HCT116 (cell line): ENCODE measurements around the gene LRRC70. TPM values are rescaled to one million over a fixed set of nuclear protein-coding genes. Genes with fewer than 3 reads are reported as not detected.

Experiments used
- ATAC-seq: fragments of 200-7000 bp; cut with Tn5 transposase; 2 replicates; pipeline ENCODE4 v1.9.1; 2020; ENCODE audit warnings: mild to moderate bottlenecking, moderate library complexity
- BruUV-seq: library from RNA; stranded (reverse); fragments of 400-500 nt; replicated peaks from 2 replicates; lab custom pipeline; 2021; lab: Mats Ljungman, UMichigan
- CTCF ChIA-PET: fragments of 300-600 bp; sonication (Branson Sonifier 250); formaldehyde crosslinking; loops from one replicate; lab custom pipeline; 2021; ENCODE audit warnings: antibody characterized with exemption; lab: Charles Lee
- POLR2A ChIA-PET: fragments of 300-600, 350-600 bp; sonication (Branson Sonifier 250); formaldehyde crosslinking; loops from one replicate; lab custom pipeline; 2021; ENCODE audit warnings: antibody characterized with exemption; lab: Charles Lee
- RAD21 ChIA-PET, 2 experiments: fragments of 300-600 bp; sonication (Branson Sonifier 250); formaldehyde crosslinking; loops; one replicate each; lab custom pipeline; 2023; ENCODE audit warnings: low total read pairs in 2 of 2; ENCODE audit not compliant: uncharacterized antibody in 2 of 2, unreplicated experiment in 2 of 2, low non-redundant PET in 1 of 2; lab: Charles Lee
- DNase-seq: peaks from one replicate; pipeline ENCODE4 v3.0.0-alpha.2; 2010; ENCODE audit warnings: low read depth, low spot score
- H2AFZ ChIP-seq: fragments of 200-600 bp; shearing (Covaris generic), sonication (generic); 2 replicates; pipeline ENCODE4 v1.6.1; 2017; ENCODE audit warnings: low read depth, mixed run types, mixed read lengths, antibody characterized with exemption, low read length; ENCODE audit not compliant: poor library complexity, severe bottlenecking
- H3K27ac ChIP-seq: 2 replicates; pipeline ENCODE4 v1.5.1; 2012; ENCODE audit warnings: low read depth, low read length
- H3K27me3 ChIP-seq: fragments of 200-600 bp; sonication (generic); 2 replicates; pipeline ENCODE4 v1.6.1; 2016; ENCODE audit warnings: mixed run types, low read length, mixed read lengths; ENCODE audit not compliant: insufficient read depth
- H3K36me3 ChIP-seq, 2 experiments: fragments of 200-500 bp in 1 of 2; fragments of 200-600 bp in 1 of 2; sonication (Bioruptor generic) in 1 of 2; sonication (generic) in 1 of 2; 2 replicates each; pipeline versions ENCODE4 v1.5.1 to v1.6.1; 2014 to 2016; ENCODE audit warnings: low read length in 2 of 2, inconsistent platforms in 1 of 2, mixed read lengths in 1 of 2, mixed run types in 1 of 2; ENCODE audit not compliant: insufficient read depth in 2 of 2, control insufficient read depth in 1 of 2
- H3K4me1 ChIP-seq, 2 experiments: fragments of 200-600 bp in 1 of 2; sonication (generic) in 1 of 2; 2 replicates each; pipeline versions ENCODE4 v1.5.1 to v1.6.1; 2012 to 2017; ENCODE audit warnings: low read length in 2 of 2, inconsistent platforms in 1 of 2, mild to moderate bottlenecking in 1 of 2, mixed read lengths in 1 of 2, mixed run types in 1 of 2, moderate library complexity in 1 of 2; ENCODE audit not compliant: insufficient read depth in 2 of 2, control insufficient read depth in 1 of 2
- H3K4me2 ChIP-seq: fragments of 200-600 bp; sonication (generic); 2 replicates; pipeline ENCODE4 v1.6.1; 2017; ENCODE audit warnings: mixed run types, low read length, mixed read lengths
- H3K4me3 ChIP-seq, 2 experiments: fragments of 200-600 bp in 1 of 2; sonication (generic) in 1 of 2; replicated peaks in 1 of 2; 2 replicates each; pipeline ENCODE4 v1.5.1; 2011 to 2016; ENCODE audit warnings: low read length in 2 of 2, control low read depth in 1 of 2, low read depth in 1 of 2, mild to moderate bottlenecking in 1 of 2, mixed read lengths in 1 of 2, mixed run types in 1 of 2
- H3K79me2 ChIP-seq: fragments of 200-600 bp; sonication (generic); 2 replicates; pipeline ENCODE4 v1.6.1; 2017; ENCODE audit warnings: mild to moderate bottlenecking, mixed run types, low read length, moderate library complexity, mixed read lengths; ENCODE audit not compliant: insufficient read depth
- H3K9ac ChIP-seq: fragments of 200-600 bp; sonication (generic); 2 replicates; pipeline ENCODE4 v1.6.1; 2016; ENCODE audit warnings: low read length, mixed read lengths
- H3K9me2 ChIP-seq: fragments of 200-600 bp; sonication (generic), shearing (Covaris generic); 2 replicates; pipeline ENCODE4 v1.6.1; 2017; ENCODE audit warnings: mixed run types, mild to moderate bottlenecking, moderate library complexity; ENCODE audit not compliant: insufficient read depth
- H3K9me3 ChIP-seq, 2 experiments: fragments of 200-500 bp in 1 of 2; fragments of 200-600 bp in 1 of 2; sonication (Bioruptor generic) in 1 of 2; sonication (generic) in 1 of 2; 2 replicates each; pipeline ENCODE4 v1.6.1; 2014 to 2017; ENCODE audit warnings: low read length in 2 of 2, mixed read lengths in 2 of 2, inconsistent platforms in 1 of 2, low read depth in 1 of 2, mild to moderate bottlenecking in 1 of 2, mixed run types in 1 of 2, moderate library complexity in 1 of 2; ENCODE audit not compliant: control insufficient read depth in 1 of 2, insufficient read depth in 1 of 2
- H4K20me1 ChIP-seq: fragments of 200-600 bp; sonication (generic), shearing (Covaris generic); 2 replicates; pipeline ENCODE4 v1.6.1; 2017; ENCODE audit warnings: mixed run types, mild to moderate bottlenecking, moderate library complexity; ENCODE audit not compliant: insufficient read depth
- CBX3 ChIP-seq: IDR thresholded peaks from 2 replicates; pipeline ENCODE4 v1.6.1; 2012; ENCODE audit warnings: low read depth
- CEBPB ChIP-seq: IDR thresholded peaks from 2 replicates; pipeline ENCODE4 v1.6.1; 2012; ENCODE audit warnings: low read depth
- EGR1 ChIP-seq: IDR thresholded peaks from 2 replicates; pipeline ENCODE4 v1.6.1; 2012; ENCODE audit warnings: low read depth
- FOSL1 ChIP-seq: IDR thresholded peaks from 2 replicates; pipeline ENCODE4 v1.6.1; 2012; ENCODE audit warnings: low read depth
- JUND ChIP-seq: IDR thresholded peaks from 2 replicates; pipeline ENCODE4 v1.6.1; 2012
- POLR2A ChIP-seq: IDR thresholded peaks from 2 replicates; pipeline ENCODE4 v1.7.0; 2011; ENCODE audit warnings: borderline replicate concordance; ENCODE audit not compliant: insufficient read depth, insufficient read length; ENCODE audit errors: extremely low read depth
- POLR2AphosphoS5 ChIP-seq: IDR thresholded peaks from 2 replicates; pipeline ENCODE4 v1.6.1; 2011; ENCODE audit warnings: mild to moderate bottlenecking, low read depth, low read length, moderate library complexity
- RAD21 ChIP-seq: IDR thresholded peaks from 2 replicates; pipeline ENCODE4 v1.6.1; 2012; ENCODE audit warnings: low read depth, mild to moderate bottlenecking
- SIN3A ChIP-seq: IDR thresholded peaks from 2 replicates; pipeline ENCODE4 v1.6.1; 2012; ENCODE audit warnings: low read depth
- SP1 ChIP-seq: IDR thresholded peaks from 2 replicates; pipeline ENCODE4 v1.6.1; 2012; ENCODE audit warnings: low read depth
- SRF ChIP-seq: IDR thresholded peaks from 2 replicates; pipeline ENCODE4 v1.6.1; 2012; ENCODE audit warnings: low read depth
- YY1 ChIP-seq: IDR thresholded peaks from 2 replicates; pipeline ENCODE4 v1.6.1; 2011; ENCODE audit warnings: low read length, low read depth, moderate library complexity, mild to moderate bottlenecking; ENCODE audit not compliant: insufficient replicate concordance; ENCODE audit errors: extremely low read depth
- ZFX ChIP-seq: fragments of 450-650 bp; IDR thresholded peaks from 2 replicates; pipeline ENCODE4 v1.6.1; 2017
- ZNF274 ChIP-seq: fragments of 200-500 bp; sonication (Bioruptor generic); IDR thresholded peaks from 2 replicates; pipeline ENCODE4 v1.6.1; 2014; ENCODE audit warnings: mild to moderate bottlenecking, low read depth, low read length, inconsistent platforms
- intact Hi-C: fragments of 100-400 bp; cut with micrococcal nuclease; formaldehyde crosslinking; loops from 2 replicates; pipeline ENCODE4 v1.10.0; 2022
- total RNA-seq: library from RNA; stranded (reverse); gene quantifications from one replicate; pipeline ENCODE4 v1.2.1, GENCODE V29; 2021; ENCODE audit not compliant: unreplicated experiment
- TF ChIP-seq, protein P1 (sequence below), 3 experiments: fragments of 200-600 bp in 1 of 3; sonication (generic) in 1 of 3; IDR thresholded peaks in 2 of 3; conservative IDR thresholded peaks in 1 of 3; 2 replicates each; pipeline ENCODE4 v1.5.1; 2012 to 2017; ENCODE audit warnings: low read depth in 2 of 3, low read length in 2 of 3, antibody characterized with exemption in 1 of 3, borderline replicate concordance in 1 of 3, control low read depth in 1 of 3, mild to moderate bottlenecking in 1 of 3, mixed read lengths in 1 of 3, mixed run types in 1 of 3, moderate library complexity in 1 of 3; ENCODE audit not compliant: insufficient read depth in 1 of 3
- TF ChIP-seq, protein P2 (sequence below): IDR thresholded peaks from 2 replicates; pipeline ENCODE4 v1.6.1; 2011; ENCODE audit warnings: mild to moderate bottlenecking, low read length, moderate library complexity; ENCODE audit not compliant: insufficient replicate concordance; ENCODE audit errors: extremely low read depth
- TF ChIP-seq, protein P3 (sequence below): IDR thresholded peaks from 2 replicates; pipeline ENCODE4 v1.6.1; 2012

LRRC70 gene
- total RNA-seq, 1 experiment from 2014 or later = 0.37 TPM

DNA sequence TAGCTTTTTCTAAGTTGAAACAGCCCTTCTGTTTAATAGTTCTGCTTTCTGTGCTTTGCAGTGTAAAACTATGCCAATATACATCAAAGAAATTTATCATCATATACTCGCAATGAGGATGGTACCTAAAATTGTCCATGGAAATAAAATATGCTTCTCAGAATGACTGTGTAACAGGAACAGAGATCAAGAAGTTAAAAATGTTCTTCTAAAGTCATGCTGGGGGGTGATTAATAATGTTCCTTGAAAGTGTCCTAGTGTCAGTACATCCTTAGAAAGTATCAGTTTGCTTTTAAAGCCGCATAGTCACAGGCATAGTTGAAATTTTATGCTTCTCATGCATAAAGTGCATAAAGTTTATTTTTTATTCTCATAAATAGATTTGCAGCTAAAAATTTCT is 4.0 kb upstream of the LRRC70 start:
- Histone ChIP-seq H3K27ac (no peak overlapping the region), H3K4me2 (no peak overlapping the region), H3K4me3 (no peak overlapping the region), H3K9ac (no peak overlapping the region), H3K9me2 (no peaks in the 10 kb centered on the region), H3K9me3 (no peaks in the 10 kb centered on the region), H3K36me3 (no peaks in the 10 kb centered on the region), H3K27me3 (no peaks in the 10 kb centered on the region), H3K4me1 (no peaks in the 10 kb centered on the region), H3K79me2 (0 out of 2 replicates have a peak, but pooled peaks cover 5% of the 10 kb centered on the region), H4K20me1 (no peaks in the 10 kb centered on the region), H2AFZ (no peak overlapping the region)
- BruUV-seq = no TSS peak
- RAD21 ChIA-PET = no interaction called here
- intact Hi-C loops = no loop called here
- ATAC-seq = no peak
- CTCF ChIA-PET = no interaction called here
- POLR2A ChIA-PET = no interaction called here
- no peak for TF ChIP-seq POLR2A
- no peak for DNase-seq

DNA sequence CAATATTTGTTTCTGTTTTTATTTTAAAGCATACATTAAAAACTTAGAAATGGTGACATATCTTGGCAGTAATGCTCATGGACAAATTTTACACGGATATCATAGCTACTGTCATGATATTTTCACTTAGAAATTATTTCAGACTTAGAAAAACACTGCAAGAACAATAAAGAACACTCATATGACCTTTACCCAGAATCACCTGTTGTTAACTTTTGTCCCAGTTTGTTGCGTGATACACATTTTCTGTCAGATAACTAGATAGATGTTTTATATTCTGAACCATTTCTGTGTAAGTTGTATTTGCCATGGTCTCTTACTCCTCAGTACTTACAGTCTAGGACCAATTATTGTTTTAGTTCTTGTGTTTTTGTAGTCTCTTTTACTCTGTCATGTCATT is 3.6 kb upstream of the LRRC70 start:
- Histone ChIP-seq H4K20me1 (no peaks in the 10 kb centered on the region), H3K4me1 (no peaks in the 10 kb centered on the region), H3K27me3 (no peaks in the 10 kb centered on the region), H3K36me3 (no peaks in the 10 kb centered on the region), H3K4me2 (no peak overlapping the region), H3K27ac (no peak overlapping the region), H2AFZ (no peak overlapping the region), H3K79me2 (0 out of 2 replicates have a peak, but pooled peaks cover 5% of the 10 kb centered on the region), H3K9me2 (no peaks in the 10 kb centered on the region), H3K9ac (no peak overlapping the region), H3K4me3 (no peak overlapping the region), H3K9me3 (no peaks in the 10 kb centered on the region)
- ChIA-PET CTCF (no interaction called here), POLR2A (no interaction called here), RAD21 (no interaction called here)
- BruUV-seq = no TSS peak
- no peak for ATAC-seq
- DNase-seq = no peak
- intact Hi-C loops = no loop called here
- TF ChIP-seq CBX3 = no peak
- TF ChIP-seq POLR2A = no peak
- TF ChIP-seq SRF = no peak
- no peak for TF ChIP-seq FOSL1
- TF ChIP-seq, protein P1, sequence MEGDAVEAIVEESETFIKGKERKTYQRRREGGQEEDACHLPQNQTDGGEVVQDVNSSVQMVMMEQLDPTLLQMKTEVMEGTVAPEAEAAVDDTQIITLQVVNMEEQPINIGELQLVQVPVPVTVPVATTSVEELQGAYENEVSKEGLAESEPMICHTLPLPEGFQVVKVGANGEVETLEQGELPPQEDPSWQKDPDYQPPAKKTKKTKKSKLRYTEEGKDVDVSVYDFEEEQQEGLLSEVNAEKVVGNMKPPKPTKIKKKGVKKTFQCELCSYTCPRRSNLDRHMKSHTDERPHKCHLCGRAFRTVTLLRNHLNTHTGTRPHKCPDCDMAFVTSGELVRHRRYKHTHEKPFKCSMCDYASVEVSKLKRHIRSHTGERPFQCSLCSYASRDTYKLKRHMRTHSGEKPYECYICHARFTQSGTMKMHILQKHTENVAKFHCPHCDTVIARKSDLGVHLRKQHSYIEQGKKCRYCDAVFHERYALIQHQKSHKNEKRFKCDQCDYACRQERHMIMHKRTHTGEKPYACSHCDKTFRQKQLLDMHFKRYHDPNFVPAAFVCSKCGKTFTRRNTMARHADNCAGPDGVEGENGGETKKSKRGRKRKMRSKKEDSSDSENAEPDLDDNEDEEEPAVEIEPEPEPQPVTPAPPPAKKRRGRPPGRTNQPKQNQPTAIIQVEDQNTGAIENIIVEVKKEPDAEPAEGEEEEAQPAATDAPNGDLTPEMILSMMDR (IDR thresholded peaks at IDR 0.05 in 2 of 3, conservative IDR thresholded peaks at IDR 0.05 in 1 of 3; ENCODE audit: borderline replicate concordance in 1 of 3, insufficient read depth in 1 of 3, low read depth in 2 of 3, low read length in 2 of 3) = no peak
- TF ChIP-seq, protein P2, sequence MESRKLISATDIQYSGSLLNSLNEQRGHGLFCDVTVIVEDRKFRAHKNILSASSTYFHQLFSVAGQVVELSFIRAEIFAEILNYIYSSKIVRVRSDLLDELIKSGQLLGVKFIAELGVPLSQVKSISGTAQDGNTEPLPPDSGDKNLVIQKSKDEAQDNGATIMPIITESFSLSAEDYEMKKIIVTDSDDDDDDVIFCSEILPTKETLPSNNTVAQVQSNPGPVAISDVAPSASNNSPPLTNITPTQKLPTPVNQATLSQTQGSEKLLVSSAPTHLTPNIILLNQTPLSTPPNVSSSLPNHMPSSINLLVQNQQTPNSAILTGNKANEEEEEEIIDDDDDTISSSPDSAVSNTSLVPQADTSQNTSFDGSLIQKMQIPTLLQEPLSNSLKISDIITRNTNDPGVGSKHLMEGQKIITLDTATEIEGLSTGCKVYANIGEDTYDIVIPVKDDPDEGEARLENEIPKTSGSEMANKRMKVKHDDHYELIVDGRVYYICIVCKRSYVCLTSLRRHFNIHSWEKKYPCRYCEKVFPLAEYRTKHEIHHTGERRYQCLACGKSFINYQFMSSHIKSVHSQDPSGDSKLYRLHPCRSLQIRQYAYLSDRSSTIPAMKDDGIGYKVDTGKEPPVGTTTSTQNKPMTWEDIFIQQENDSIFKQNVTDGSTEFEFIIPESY = no peak
- no peak for TF ChIP-seq EGR1
- TF ChIP-seq, protein P3, sequence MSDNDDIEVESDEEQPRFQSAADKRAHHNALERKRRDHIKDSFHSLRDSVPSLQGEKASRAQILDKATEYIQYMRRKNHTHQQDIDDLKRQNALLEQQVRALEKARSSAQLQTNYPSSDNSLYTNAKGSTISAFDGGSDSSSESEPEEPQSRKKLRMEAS = no peak
- TF ChIP-seq SP1 = no peak
- no peak for TF ChIP-seq SIN3A
- TF ChIP-seq JUND = no peak
- TF ChIP-seq YY1 = no peak
- TF ChIP-seq ZFX = no peak
- TF ChIP-seq RAD21 = no peak
- no peak for TF ChIP-seq POLR2AphosphoS5
- no peak for TF ChIP-seq ZNF274
- no peak for TF ChIP-seq CEBPB
